IPS DF 4.7 (cell line): ENCODE results near the gene CMTM5.

Experiments
- DNase-seq: peaks from one replicate; pipeline ENCODE4 v3.0.0-alpha.2; 2013; ENCODE audit warnings: low spot score; ENCODE audit errors: extremely low read depth

CMTM5 gene

GRCh38 chr14:23358042-23358441, 18.8 kb upstream of the CMTM5 start:
- no peak for DNase-seq

- DNase-seq, result no peak
Measured at GRCh38 chr14:23358553-23359166, 18.2 kb upstream of the CMTM5 start.

GRCh38 chr14:23359167-23359626, 17.6 kb upstream of the CMTM5 start:
- DNase-seq, result no peak

- DNase-seq, result no peak
Measured at GRCh38 chr14:23359722-23360447, 17.0 kb upstream of the CMTM5 start.

GRCh38 chr14:23360496-23360895, 16.4 kb upstream of the CMTM5 start:
- no peak for DNase-seq

- no peak for DNase-seq
Measured at GRCh38 chr14:23361320-23361719, 15.5 kb upstream of the CMTM5 start.

- DNase-seq, result no peak
Measured at GRCh38 chr14:23361763-23362162, 15.1 kb upstream of the CMTM5 start.

GRCh38 chr14:23362200-23362599, 14.6 kb upstream of the CMTM5 start:
- no peak for DNase-seq

- no peak for DNase-seq
Measured at GRCh38 chr14:23364164-23365035, 12.4 kb upstream of the CMTM5 start.

- no peak for DNase-seq
Measured at GRCh38 chr14:23365036-23365731, 11.7 kb upstream of the CMTM5 start, which contains the start of gene EFS. Gene EFS, minus strand, starts transcription at chr14:23365172. Its CDS starts 147 bp downstream, at chr14:23365025.

- no peak for DNase-seq
Measured at GRCh38 chr14:23365732-23366425, 11.0 kb upstream of the CMTM5 start.

GRCh38 chr14:23366426-23366921, 10.4 kb upstream of the CMTM5 start:
- DNase-seq, result no peak

GRCh38 chr14:23370221-23370620, 6.6 kb upstream of the CMTM5 start:
- no peak for DNase-seq

GRCh38 chr14:23371865-23372264, 5.0 kb upstream of the CMTM5 start:
- DNase-seq, result no peak

- no peak for DNase-seq
Measured at GRCh38 chr14:23372509-23372908, 4.3 kb upstream of the CMTM5 start, which contains the start of gene IL25. Gene IL25, plus strand, starts transcription at chr14:23372809.

GRCh38 chr14:23373041-23373440, 3.8 kb upstream of the CMTM5 start:
- no peak for DNase-seq

- DNase-seq, result no peak
Measured at GRCh38 chr14:23375527-23376251, 1.2 kb upstream of the CMTM5 start.

GRCh38 chr14:23377198-23377550, 328 bp downstream of the CMTM5 start:
- no peak for DNase-seq

- DNase-seq, result no peak
Measured at GRCh38 chr14:23377573-23378563, 1.0 kb downstream of the CMTM5 start.
